Stimulated activated CD8-positive, alpha-beta memory T cell treated with anti-CD3 and anti-CD28 coated beads, Interleukin-7, amount 100 ng/mL, for 1 hour (primary cell): ENCODE results near the gene SYNRG.
A peak's percentile ranks its signal among the peaks of the same experiment; 100 is the strongest.
"Not testable (repeated sequence)": the region's sequence is repeated elsewhere in the genome, so short reads cannot be mapped to it uniquely, and the experiment has no call there.

Experiments
- DNase-seq, 2 donors: peaks; one replicate each; pipeline ENCODE4 v3.0.0-alpha.2; 2020; ENCODE audit warnings: low read depth in 2 of 2

SYNRG gene

GRCh38 chr17:37609170-37610040, at the start of gene SYNRG:
Gene SYNRG, minus strand, starts transcription at chr17:37609418. Its CDS starts 63 bp downstream, at chr17:37609355.
- DNase-seq, result peak; percentile 85 to 93

- no peak for DNase-seq
Measured at GRCh38 chr17:37657202-37657601, 48.0 kb upstream of the SYNRG start.

GRCh38 chr17:37651849-37652248, 42.6 kb upstream of the SYNRG start:
- DNase-seq, result no peak

- no peak for DNase-seq
Measured at GRCh38 chr17:37650419-37651003, 41.3 kb upstream of the SYNRG start.

GRCh38 chr17:37648555-37648954, 39.3 kb upstream of the SYNRG start:
- DNase-seq, result no peak

GRCh38 chr17:37647856-37648255, 38.6 kb upstream of the SYNRG start:
- no peak for DNase-seq

GRCh38 chr17:37643869-37644268, 34.7 kb upstream of the SYNRG start:
- DNase-seq, result no peak

GRCh38 chr17:37643118-37643766, 34.0 kb upstream of the SYNRG start, which contains the start of gene DDX52:
Gene DDX52, minus strand, starts transcription at chr17:37643446. Its CDS starts 26 bp downstream, at chr17:37643420.
- peak; percentile 76 to 78 for DNase-seq

GRCh38 chr17:37642681-37643080, 33.5 kb upstream of the SYNRG start:
- DNase-seq, result no peak

GRCh38 chr17:37640015-37640414, 30.8 kb upstream of the SYNRG start:
- no peak for DNase-seq

- DNase-seq, result no peak
Measured at GRCh38 chr17:37637956-37638355, 28.7 kb upstream of the SYNRG start.

GRCh38 chr17:37616430-37616829, 7.2 kb upstream of the SYNRG start:
- not testable (repeated sequence) for DNase-seq

- no peak for DNase-seq
Measured at GRCh38 chr17:37614823-37615222, 5.6 kb upstream of the SYNRG start.

GRCh38 chr17:37614391-37614790, 5.2 kb upstream of the SYNRG start:
- no peak for DNase-seq

- no peak for DNase-seq
Measured at GRCh38 chr17:37610971-37611370, 1.8 kb upstream of the SYNRG start.

GRCh38 chr17:37610041-37610420, 813 bp upstream of the SYNRG start:
- DNase-seq, result not testable (repeated sequence)

- no peak for DNase-seq
Measured at GRCh38 chr17:37608351-37609169, 658 bp downstream of the SYNRG start.

- DNase-seq, result no peak
Measured at GRCh38 chr17:37607637-37608331, 1.4 kb downstream of the SYNRG start.

GRCh38 chr17:37605813-37606505, 3.3 kb downstream of the SYNRG start:
- peak in 1 of 2 donors; percentile 13 for DNase-seq

GRCh38 chr17:37605081-37605480, 4.1 kb downstream of the SYNRG start:
- DNase-seq, result no peak
